AG10803 (cell line): ENCODE results near the gene SPATA16.

Experiments used
- DNase-seq: peaks from one replicate; pipeline ENCODE4 v3.0.0; 2010; ENCODE audit warnings: low read depth
- H3K4me3 ChIP-seq: 2 replicates; pipeline ENCODE4 v1.5.1; 2011; ENCODE audit warnings: mild to moderate bottlenecking, low read length, control low read depth
- TF ChIP-seq, protein P1 (sequence below): conservative IDR thresholded peaks from 2 replicates; pipeline ENCODE4 v1.5.1; 2011; ENCODE audit warnings: mild to moderate bottlenecking, low read length, control low read depth, inconsistent platforms

The SPATA16 gene

DNA sequence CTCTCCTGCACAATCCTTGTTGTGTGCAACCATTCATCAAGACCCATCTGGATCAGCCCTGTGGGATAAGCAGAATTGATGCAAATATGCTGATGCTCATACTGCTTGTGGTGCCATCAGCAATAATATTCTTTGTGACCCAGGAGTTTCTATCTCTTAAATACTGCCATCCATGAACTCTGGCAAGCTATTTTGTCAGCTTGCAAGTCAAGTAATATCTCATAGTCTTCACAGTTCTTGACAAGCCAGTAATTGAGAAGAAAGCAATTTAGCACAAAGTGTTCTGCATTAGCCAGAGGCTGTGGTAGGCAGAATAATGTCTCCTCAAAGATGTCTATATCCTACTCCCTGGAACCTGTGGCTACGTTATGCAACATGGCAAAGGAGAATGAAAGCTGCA, 49.0 kb downstream of the SPATA16 start:
- DNase-seq: no peak
- TF ChIP-seq, protein P1, sequence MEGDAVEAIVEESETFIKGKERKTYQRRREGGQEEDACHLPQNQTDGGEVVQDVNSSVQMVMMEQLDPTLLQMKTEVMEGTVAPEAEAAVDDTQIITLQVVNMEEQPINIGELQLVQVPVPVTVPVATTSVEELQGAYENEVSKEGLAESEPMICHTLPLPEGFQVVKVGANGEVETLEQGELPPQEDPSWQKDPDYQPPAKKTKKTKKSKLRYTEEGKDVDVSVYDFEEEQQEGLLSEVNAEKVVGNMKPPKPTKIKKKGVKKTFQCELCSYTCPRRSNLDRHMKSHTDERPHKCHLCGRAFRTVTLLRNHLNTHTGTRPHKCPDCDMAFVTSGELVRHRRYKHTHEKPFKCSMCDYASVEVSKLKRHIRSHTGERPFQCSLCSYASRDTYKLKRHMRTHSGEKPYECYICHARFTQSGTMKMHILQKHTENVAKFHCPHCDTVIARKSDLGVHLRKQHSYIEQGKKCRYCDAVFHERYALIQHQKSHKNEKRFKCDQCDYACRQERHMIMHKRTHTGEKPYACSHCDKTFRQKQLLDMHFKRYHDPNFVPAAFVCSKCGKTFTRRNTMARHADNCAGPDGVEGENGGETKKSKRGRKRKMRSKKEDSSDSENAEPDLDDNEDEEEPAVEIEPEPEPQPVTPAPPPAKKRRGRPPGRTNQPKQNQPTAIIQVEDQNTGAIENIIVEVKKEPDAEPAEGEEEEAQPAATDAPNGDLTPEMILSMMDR: no peak
- H3K4me3 ChIP-seq: no peak overlapping the region

DNA sequence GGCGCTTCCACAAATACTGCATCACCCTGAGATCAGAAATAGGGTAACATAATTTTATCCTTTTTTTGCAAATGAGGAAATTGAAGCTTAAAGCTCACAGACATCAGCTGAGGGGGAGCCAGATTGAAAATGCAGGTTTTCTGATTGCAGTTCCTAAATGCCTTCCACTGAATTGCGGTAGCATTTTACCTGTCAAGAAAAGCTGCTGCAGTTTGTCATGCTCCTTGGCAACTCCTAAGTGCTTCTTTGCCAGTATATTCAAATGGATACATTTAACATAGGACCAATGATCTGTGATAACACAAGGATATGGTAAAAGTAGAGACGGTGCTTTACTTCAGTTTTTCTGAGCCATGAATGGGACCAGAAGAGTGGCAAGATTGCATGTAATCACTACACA, 50.5 kb downstream of the SPATA16 start:
- TF ChIP-seq, protein P1: no peak
- no peak for DNase-seq
- H3K4me3 ChIP-seq: no peak overlapping the region

DNA sequence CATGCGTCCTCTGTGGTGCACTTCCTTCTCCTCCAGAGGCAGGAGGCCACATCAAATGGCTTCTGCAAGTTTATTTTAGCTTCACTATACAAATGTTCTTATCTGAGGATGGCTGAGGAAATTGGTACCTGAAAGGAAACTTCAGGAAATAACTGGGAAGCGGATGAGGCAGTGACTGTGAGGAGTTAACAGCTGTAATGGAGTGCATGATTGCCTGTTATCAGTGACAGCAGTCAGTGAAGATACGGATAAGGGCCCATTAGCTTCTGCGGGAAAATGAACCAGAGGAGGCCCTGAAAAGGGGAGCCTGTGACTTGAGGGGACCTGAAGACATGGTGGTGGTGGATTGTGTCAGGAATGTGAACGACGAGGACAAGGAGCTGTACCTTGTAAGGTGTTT, 51.8 kb downstream of the SPATA16 start:
- no peak overlapping the region for H3K4me3 ChIP-seq
- TF ChIP-seq, protein P1: no peak

DNA sequence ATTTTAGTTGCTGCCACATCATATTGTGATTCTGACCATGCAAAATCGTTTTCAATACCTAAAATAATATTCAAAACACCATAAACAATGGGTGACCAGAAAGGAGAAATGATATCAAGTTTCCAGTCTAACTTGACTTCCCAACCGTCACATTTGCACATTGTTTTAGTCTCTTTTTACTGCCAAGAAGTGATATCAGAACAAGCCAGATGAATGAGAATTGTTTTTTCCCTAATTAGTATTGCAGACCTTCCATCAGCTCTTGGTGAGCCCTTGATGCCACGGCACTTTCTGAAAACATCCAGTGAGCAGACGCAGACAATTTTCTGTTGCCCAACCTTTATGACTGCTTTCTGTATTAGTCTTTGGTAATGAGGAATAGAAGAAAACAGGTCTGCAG, 62.5 kb downstream of the SPATA16 start:
- TF ChIP-seq, protein P1: no peak
- no peak overlapping the region for H3K4me3 ChIP-seq
- no peak for DNase-seq

More for the DNA sequence above, 51.8 kb downstream of the SPATA16 start:
- no peak for DNase-seq

DNA sequence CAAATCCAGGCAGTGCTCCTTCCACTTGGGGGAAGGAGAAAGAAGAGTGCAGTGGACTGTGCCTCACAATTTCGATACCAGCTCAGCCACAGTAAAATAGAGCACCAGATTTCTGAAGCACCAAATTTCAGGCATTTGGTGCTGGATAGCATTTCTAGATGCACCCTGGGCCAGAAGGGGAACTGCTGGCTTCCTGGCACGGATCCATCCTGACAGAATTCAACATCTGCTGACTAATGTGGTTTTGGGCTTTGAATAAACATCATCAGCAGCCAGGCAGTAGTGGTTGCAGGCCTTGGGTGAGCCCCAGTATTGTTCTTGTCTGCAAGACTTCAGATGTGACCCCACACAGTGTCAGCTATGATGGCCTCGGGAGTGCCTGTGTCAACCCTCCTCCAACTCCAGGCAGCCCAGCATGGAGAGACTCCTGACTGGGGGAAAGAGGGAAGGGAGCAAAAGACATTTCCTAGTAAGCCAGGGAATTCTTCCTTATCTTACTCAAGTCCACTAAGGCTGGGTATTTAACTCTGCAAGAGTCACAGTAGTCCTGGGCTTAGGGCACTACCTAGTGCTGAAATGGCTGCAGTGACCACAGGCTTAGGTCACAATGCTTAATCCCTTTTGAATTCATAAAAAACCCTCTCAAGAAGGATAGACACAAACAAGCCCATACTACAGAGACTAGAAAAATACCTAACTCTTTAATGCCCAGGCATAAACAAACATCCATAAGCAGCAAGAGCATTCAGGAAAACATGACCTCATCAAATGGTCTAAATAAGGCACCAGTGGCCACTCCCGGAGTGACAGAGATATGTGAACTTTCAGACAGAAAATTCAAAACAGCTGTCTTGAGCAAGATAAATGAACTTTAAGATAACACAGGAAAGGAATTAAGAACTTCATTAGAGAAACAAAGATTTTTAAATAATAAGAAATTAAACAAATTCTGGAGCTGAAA, 74.7 kb downstream of the SPATA16 start:
- DNase-seq: peak; percentile 33
- TF ChIP-seq, protein P1: no peak
- no peak overlapping the region for H3K4me3 ChIP-seq

DNA sequence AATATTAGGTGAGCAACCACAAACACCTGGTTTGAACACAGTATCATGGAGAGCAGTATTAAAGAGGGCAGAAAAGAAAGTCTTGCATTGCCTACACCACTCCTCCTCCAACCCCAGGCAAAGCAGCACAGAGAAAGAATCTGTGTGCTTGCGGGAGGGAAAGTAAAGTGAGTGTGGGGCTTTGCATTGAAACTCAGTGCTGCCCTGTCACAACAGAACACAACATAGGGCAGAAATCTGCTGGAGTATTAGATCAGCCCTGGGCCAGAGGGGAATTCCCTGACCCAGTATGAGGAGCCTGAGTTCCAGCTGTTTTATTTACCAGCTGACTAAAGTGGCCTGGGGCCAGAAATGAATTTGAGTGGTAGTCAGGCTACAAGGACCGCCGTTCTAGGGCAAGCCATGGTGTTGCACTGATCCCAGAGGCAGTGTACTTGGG, 75.5 kb downstream of the SPATA16 start:
- peak; percentile 5 for DNase-seq
- TF ChIP-seq, protein P1: no peak
- H3K4me3 ChIP-seq: no peak overlapping the region

DNA sequence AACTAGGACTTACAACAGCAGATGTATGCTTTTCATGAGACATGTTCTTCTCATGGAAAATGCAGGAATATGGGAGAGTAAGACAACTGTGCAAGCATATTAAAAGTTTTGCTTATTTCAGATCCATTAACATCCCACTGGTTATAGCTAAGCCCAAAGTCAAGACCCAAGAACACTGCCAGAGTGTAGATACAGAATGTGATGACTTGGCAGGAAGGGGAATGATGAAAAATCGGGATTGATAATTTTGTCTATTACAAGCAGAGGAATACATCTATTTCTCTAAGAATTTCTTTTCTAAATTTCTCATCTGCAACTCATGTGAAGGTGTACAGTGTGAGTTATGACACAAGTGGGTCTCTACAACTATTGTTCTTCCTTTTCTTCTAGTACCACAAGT, 76.4 kb downstream of the SPATA16 start:
- no peak overlapping the region for H3K4me3 ChIP-seq
- TF ChIP-seq, protein P1: no peak
- no peak for DNase-seq
